Stimulated activated CD4-positive, alpha-beta T cell treated with anti-CD3 and anti-CD28 coated beads, TNF-alpha, amount 100 ng/mL, for 1 hour (primary cell): ENCODE measurements around the gene NPEPL1.
"Not testable (repeated sequence)": the region's sequence is repeated elsewhere in the genome, so short reads cannot be mapped to it uniquely, and the experiment has no call there.

Source experiments
- DNase-seq, 3 donors: peaks; one replicate each; pipeline ENCODE4 v3.0.0-alpha.2; 2020; ENCODE audit warnings: low read depth in 3 of 3, low spot score in 1 of 3

Gene NPEPL1

GRCh38 chr20:58712806-58713731 lies 20.5 kb downstream of the NPEPL1 start:
- DNase-seq: no peak

GRCh38 chr20:58713801-58714339 lies 21.3 kb downstream of the NPEPL1 start:
- DNase-seq: no peak

GRCh38 chr20:58714340-58714922 lies 21.8 kb downstream of the NPEPL1 start:
- DNase-seq: no peak

GRCh38 chr20:58714923-58715351 lies 22.3 kb downstream of the NPEPL1 start:
- DNase-seq: no peak

GRCh38 chr20:58715391-58715800 lies 22.8 kb downstream of the NPEPL1 start:
- no peak for DNase-seq

GRCh38 chr20:58715801-58716475 lies 23.3 kb downstream of the NPEPL1 start:
- no peak for DNase-seq

GRCh38 chr20:58716476-58717277 lies 24.1 kb downstream of the NPEPL1 start:
- no peak for DNase-seq

- no peak for DNase-seq
Observed at GRCh38 chr20:58717278-58718091, 24.9 kb downstream of the NPEPL1 start.

GRCh38 chr20:58718121-58718563 lies 25.5 kb downstream of the NPEPL1 start:
- no peak for DNase-seq

- no peak for DNase-seq
Observed at GRCh38 chr20:58718729-58719128, 26.1 kb downstream of the NPEPL1 start.

- DNase-seq: no peak
Observed at GRCh38 chr20:58719258-58719657, 26.7 kb downstream of the NPEPL1 start.

GRCh38 chr20:58719971-58720371 lies 27.4 kb downstream of the NPEPL1 start:
- DNase-seq: no peak

GRCh38 chr20:58720890-58721289 lies 28.3 kb downstream of the NPEPL1 start:
- no peak for DNase-seq

- DNase-seq: no peak
Observed at GRCh38 chr20:58721951-58722778, 29.6 kb downstream of the NPEPL1 start.

- DNase-seq: no peak
Observed at GRCh38 chr20:58722877-58723627, 30.5 kb downstream of the NPEPL1 start.

- DNase-seq: no peak
Observed at GRCh38 chr20:58723628-58723984, 31.0 kb downstream of the NPEPL1 start.

- DNase-seq: not testable (repeated sequence)
Observed at GRCh38 chr20:58726156-58726555, 33.6 kb downstream of the NPEPL1 start.

- no peak for DNase-seq
Observed at GRCh38 chr20:58731192-58731591, 38.6 kb downstream of the NPEPL1 start.
